HepG2 (cell line): Measurements from ENCODE around the gene PBX2. TPM values are rescaled to one million over a fixed set of nuclear protein-coding genes. Genes with fewer than 3 reads are reported as not detected.

ENCODE experiments used
- HMG20B ChIP-seq: conservative IDR thresholded peaks from 2 replicates; pipeline ENCODE4 v1.6.1; 2016; ENCODE audit warnings: missing genetic modification reagents, missing compliant biosample characterization
- HOXA9 ChIP-seq: sonication (generic); formaldehyde crosslinking; IDR thresholded peaks from 2 replicates; pipeline ENCODE4 v1.8.1; 2022; ENCODE audit warnings: missing genetic modification reagents, mild to moderate bottlenecking, moderate library complexity, borderline replicate concordance
- MXI1 ChIP-seq: IDR thresholded peaks from 3 replicates; pipeline ENCODE4 v1.6.1; 2012; ENCODE audit warnings: low read depth, low read length, inconsistent platforms, borderline replicate concordance
- MYC ChIP-seq: sonication (generic); formaldehyde crosslinking; IDR thresholded peaks from 2 replicates; pipeline ENCODE4 v1.9.0; 2021; ENCODE audit warnings: missing genetic modification reagents, borderline replicate concordance
- MZF1 ChIP-seq: sonication (generic); formaldehyde crosslinking; IDR thresholded peaks from 2 replicates; pipeline ENCODE4 v1.8.1; 2023; ENCODE audit warnings: mild to moderate bottlenecking, missing genetic modification reagents, borderline replicate concordance
- TEAD2 ChIP-seq: sonication (generic); formaldehyde crosslinking; IDR thresholded peaks from 2 replicates; pipeline ENCODE4 v1.9.0; 2021; ENCODE audit warnings: missing genetic modification reagents
- ZMAT3 ChIP-seq: sonication (generic); formaldehyde crosslinking; conservative IDR thresholded peaks from 2 replicates; pipeline ENCODE4 v1.7.0; 2021; ENCODE audit warnings: missing genetic modification reagents
- ZNF746 ChIP-seq: sonication (generic); formaldehyde crosslinking; IDR thresholded peaks from 2 replicates; pipeline ENCODE4 v1.8.0; 2022; ENCODE audit warnings: mild to moderate bottlenecking, missing genetic modification reagents
- ZNF768 ChIP-seq: sonication (generic); formaldehyde crosslinking; IDR thresholded peaks from 2 replicates; pipeline ENCODE4 v1.4.0; 2020; ENCODE audit warnings: missing genetic modification reagents
- polyA plus RNA-seq, 8 experiments: library from polyadenylated mRNA; depleted of rRNA in 3 of 8; stranded (reverse) in 7 of 8; unstranded in 1 of 8; fragments of >200 nt; fragmentation: Illumina TruSeq in 4 of 8; extraction: Trizol in 4 of 8; gene quantifications; 2 replicates each; pipeline versions ENCODE4 v1.2.1 to v1.2.3, GENCODE V29; 2011 to 2016; ENCODE audit warnings: low read depth in 4 of 8, missing spikeins in 1 of 8, mixed read lengths in 1 of 8; ENCODE audit not compliant: insufficient read depth in 1 of 8
- total RNA-seq, 5 experiments: library from RNA; depleted of rRNA; stranded (reverse); fragments of >200 nt; fragmentation: Illumina TruSeq; extraction: Trizol; gene quantifications; 2 replicates each; pipeline ENCODE4 v1.2.3, GENCODE V29; 2016; ENCODE audit warnings: low read depth in 1 of 5
- TF ChIP-seq, protein P1 (sequence below): sonication (generic); formaldehyde crosslinking; IDR thresholded peaks from 2 replicates; pipeline ENCODE4 v1.9.0; 2021; ENCODE audit warnings: missing genetic modification reagents, borderline replicate concordance
- TF ChIP-seq, protein P2 (sequence below): sonication (generic); formaldehyde crosslinking; conservative IDR thresholded peaks from 2 replicates; pipeline ENCODE4 v1.8.0; 2022; ENCODE audit warnings: missing genetic modification reagents
- TF ChIP-seq, protein P3 (sequence below): sonication (generic); formaldehyde crosslinking; IDR thresholded peaks from 2 replicates; pipeline ENCODE4 v1.4.0; 2020; ENCODE audit warnings: low read depth, missing genetic modification reagents
- TF ChIP-seq, protein P4 (sequence below): IDR thresholded peaks from 2 replicates; pipeline ENCODE4 v1.6.1; 2016; ENCODE audit warnings: low read depth
- TF ChIP-seq, protein P5 (sequence below): sonication (generic); formaldehyde crosslinking; conservative IDR thresholded peaks from 2 replicates; pipeline ENCODE4 v1.4.0; 2020; ENCODE audit warnings: missing genetic modification reagents
- TF ChIP-seq, protein P6 (sequence below): IDR thresholded peaks from 2 replicates; pipeline ENCODE4 v1.6.1; 2016; ENCODE audit warnings: missing compliant biosample characterization, missing genetic modification reagents, borderline replicate concordance

Gene PBX2
- total and polyA plus RNA-seq, 2 of the 13 experiments (the other 11 are each of a cell fraction or from before 2014, with no cell fraction given), result 42.3 to 77.8 TPM

DNA sequence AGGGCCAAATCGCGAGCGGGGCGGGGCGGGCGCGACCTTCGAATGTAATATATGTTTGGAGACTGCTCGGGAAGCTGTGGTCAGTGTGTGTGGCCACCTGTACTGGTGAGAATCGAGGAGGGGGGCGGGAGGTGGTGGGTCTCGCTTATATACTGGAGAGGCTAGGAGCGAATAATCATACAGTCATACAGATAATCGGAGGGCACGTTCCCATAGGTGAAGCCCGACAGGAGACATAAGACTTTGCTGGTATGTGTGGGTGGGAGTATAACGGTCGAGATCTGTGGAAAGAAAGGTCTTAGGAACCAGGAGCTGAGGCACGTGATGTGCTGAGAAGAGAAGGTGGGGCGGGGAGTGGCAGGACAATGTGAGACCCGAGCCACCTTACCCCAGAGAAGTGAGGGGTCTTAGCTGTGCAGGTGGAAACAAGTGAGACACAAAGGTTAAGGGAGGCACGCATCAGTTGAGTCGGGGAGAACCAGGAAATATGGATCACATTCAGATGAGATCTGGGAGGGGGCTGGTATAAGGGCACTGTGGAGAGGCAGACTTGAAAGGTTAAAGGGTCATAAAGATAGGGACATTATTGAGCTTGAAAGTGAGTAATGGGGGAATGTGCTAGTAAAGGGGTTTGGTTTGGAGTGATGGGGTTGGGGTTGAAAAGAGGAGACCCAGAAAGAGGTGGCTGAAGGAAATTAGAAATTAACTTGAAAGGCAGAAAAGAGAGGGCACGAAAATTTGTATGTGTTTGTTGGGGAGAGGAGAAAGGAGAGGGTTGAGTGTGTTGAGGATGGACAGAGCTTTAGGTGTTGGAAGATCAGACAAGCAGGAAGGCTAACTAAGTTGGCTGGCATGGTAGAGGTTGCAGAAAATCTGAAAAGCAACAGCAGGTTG, 11.2 kb downstream of the PBX2 start (continued):
- TF ChIP-seq MXI1 (no peak), ZNF746 (CRISPR knock-in tag) (no peak), ZMAT3 (CRISPR knock-in tag) (0 out of 2 replicates have a peak, but pooled peaks have one; percentile 22), MZF1 (CRISPR knock-in tag) (no peak), TEAD2 (CRISPR knock-in tag) (no peak), HMG20B (CRISPR knock-in tag) (0 out of 2 replicates have a peak, but pooled peaks have one; percentile 9), HOXA9 (CRISPR knock-in tag) (no peak), MYC (CRISPR knock-in tag) (peak; percentile 58; the same call in 1 of the 2 replicates), ZNF768 (no peak)
- TF ChIP-seq, protein P1, sequence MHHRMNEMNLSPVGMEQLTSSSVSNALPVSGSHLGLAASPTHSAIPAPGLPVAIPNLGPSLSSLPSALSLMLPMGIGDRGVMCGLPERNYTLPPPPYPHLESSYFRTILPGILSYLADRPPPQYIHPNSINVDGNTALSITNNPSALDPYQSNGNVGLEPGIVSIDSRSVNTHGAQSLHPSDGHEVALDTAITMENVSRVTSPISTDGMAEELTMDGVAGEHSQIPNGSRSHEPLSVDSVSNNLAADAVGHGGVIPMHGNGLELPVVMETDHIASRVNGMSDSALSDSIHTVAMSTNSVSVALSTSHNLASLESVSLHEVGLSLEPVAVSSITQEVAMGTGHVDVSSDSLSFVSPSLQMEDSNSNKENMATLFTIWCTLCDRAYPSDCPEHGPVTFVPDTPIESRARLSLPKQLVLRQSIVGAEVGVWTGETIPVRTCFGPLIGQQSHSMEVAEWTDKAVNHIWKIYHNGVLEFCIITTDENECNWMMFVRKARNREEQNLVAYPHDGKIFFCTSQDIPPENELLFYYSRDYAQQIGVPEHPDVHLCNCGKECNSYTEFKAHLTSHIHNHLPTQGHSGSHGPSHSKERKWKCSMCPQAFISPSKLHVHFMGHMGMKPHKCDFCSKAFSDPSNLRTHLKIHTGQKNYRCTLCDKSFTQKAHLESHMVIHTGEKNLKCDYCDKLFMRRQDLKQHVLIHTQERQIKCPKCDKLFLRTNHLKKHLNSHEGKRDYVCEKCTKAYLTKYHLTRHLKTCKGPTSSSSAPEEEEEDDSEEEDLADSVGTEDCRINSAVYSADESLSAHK (CRISPR knock-in tag), result no peak
- TF ChIP-seq, protein P2, sequence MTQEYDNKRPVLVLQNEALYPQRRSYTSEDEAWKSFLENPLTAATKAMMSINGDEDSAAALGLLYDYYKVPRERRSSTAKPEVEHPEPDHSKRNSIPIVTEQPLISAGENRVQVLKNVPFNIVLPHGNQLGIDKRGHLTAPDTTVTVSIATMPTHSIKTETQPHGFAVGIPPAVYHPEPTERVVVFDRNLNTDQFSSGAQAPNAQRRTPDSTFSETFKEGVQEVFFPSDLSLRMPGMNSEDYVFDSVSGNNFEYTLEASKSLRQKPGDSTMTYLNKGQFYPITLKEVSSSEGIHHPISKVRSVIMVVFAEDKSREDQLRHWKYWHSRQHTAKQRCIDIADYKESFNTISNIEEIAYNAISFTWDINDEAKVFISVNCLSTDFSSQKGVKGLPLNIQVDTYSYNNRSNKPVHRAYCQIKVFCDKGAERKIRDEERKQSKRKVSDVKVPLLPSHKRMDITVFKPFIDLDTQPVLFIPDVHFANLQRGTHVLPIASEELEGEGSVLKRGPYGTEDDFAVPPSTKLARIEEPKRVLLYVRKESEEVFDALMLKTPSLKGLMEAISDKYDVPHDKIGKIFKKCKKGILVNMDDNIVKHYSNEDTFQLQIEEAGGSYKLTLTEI (CRISPR knock-in tag), result no peak
- TF ChIP-seq, protein P3, sequence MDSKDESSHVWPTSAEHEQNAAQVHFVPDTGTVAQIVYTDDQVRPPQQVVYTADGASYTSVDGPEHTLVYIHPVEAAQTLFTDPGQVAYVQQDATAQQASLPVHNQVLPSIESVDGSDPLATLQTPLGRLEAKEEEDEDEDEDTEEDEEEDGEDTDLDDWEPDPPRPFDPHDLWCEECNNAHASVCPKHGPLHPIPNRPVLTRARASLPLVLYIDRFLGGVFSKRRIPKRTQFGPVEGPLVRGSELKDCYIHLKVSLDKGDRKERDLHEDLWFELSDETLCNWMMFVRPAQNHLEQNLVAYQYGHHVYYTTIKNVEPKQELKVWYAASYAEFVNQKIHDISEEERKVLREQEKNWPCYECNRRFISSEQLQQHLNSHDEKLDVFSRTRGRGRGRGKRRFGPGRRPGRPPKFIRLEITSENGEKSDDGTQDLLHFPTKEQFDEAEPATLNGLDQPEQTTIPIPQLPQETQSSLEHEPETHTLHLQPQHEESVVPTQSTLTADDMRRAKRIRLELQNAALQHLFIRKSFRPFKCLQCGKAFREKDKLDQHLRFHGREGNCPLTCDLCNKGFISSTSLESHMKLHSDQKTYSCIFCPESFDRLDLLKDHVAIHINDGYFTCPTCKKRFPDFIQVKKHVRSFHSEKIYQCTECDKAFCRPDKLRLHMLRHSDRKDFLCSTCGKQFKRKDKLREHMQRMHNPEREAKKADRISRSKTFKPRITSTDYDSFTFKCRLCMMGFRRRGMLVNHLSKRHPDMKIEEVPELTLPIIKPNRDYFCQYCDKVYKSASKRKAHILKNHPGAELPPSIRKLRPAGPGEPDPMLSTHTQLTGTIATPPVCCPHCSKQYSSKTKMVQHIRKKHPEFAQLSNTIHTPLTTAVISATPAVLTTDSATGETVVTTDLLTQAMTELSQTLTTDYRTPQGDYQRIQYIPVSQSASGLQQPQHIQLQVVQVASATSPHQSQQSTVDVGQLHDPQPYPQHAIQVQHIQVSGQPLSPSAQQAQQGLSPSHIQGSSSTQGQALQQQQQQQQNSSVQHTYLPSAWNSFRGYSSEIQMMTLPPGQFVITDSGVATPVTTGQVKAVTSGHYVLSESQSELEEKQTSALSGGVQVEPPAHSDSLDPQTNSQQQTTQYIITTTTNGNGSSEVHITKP, result no peak
- TF ChIP-seq, protein P4, sequence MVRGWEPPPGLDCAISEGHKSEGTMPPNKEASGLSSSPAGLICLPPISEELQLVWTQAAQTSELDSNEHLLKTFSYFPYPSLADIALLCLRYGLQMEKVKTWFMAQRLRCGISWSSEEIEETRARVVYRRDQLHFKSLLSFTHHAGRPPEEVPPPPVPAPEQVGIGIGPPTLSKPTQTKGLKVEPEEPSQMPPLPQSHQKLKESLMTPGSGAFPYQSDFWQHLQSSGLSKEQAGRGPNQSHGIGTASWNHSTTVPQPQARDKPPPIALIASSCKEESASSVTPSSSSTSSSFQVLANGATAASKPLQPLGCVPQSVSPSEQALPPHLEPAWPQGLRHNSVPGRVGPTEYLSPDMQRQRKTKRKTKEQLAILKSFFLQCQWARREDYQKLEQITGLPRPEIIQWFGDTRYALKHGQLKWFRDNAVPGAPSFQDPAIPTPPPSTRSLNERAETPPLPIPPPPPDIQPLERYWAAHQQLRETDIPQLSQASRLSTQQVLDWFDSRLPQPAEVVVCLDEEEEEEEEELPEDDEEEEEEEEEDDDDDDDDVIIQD, result peak; percentile 13; the same call in 1 of the 2 replicates
- TF ChIP-seq, protein P5, sequence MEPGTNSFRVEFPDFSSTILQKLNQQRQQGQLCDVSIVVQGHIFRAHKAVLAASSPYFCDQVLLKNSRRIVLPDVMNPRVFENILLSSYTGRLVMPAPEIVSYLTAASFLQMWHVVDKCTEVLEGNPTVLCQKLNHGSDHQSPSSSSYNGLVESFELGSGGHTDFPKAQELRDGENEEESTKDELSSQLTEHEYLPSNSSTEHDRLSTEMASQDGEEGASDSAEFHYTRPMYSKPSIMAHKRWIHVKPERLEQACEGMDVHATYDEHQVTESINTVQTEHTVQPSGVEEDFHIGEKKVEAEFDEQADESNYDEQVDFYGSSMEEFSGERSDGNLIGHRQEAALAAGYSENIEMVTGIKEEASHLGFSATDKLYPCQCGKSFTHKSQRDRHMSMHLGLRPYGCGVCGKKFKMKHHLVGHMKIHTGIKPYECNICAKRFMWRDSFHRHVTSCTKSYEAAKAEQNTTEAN (CRISPR knock-in tag), result 0 out of 2 replicates have a peak, but pooled peaks have one; percentile 28
- TF ChIP-seq, protein P6, sequence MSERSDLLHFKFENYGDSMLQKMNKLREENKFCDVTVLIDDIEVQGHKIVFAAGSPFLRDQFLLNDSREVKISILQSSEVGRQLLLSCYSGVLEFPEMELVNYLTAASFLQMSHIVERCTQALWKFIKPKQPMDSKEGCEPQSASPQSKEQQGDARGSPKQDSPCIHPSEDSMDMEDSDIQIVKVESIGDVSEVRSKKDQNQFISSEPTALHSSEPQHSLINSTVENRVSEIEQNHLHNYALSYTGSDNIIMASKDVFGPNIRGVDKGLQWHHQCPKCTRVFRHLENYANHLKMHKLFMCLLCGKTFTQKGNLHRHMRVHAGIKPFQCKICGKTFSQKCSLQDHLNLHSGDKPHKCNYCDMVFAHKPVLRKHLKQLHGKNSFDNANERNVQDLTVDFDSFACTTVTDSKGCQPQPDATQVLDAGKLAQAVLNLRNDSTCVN (CRISPR knock-in tag), result 0 out of 2 replicates have a peak, but pooled peaks have one; percentile 42
